ENCODE measurements around the gene EPB41L1.
A peak's percentile ranks its signal among the peaks of the same experiment; 100 is the strongest.

- TF ChIP-seq EZH2 (IDR thresholded peaks at IDR 0.05; ENCODE audit: borderline replicate concordance, low read depth, low read length, poor library complexity, severe bottlenecking) (no peak), CTCF (conservative IDR thresholded peaks at IDR 0.05; ENCODE audit: low read depth, low read length) (peak; percentile 67)
Measured at GRCh38 chr20:36214684-36215256, 60.2 kb downstream of the EPB41L1 start.
